ENCODE measurements around the gene RBM39. TPM values are rescaled to one million over a fixed set of nuclear protein-coding genes. Genes with fewer than 3 reads are reported as not detected.

The RBM39 gene
- polyA plus RNA-seq, 1 of the 3 experiments (the other 2 are of a cell fraction): 68.4 TPM

GRCh38 chr20:35664466-35665206 lies 77.4 kb downstream of the RBM39 start, which contains the start of the genes CPNE1 and RBM12:
TSS of gene CPNE1 (minus strand) at chr20:35664900. CDS start at chr20:35632923, 31,977 bp downstream.
TSS of gene RBM12 (minus strand) at chr20:35664900. CDS start at chr20:35655322, 9,578 bp downstream.
- H4K20me1 ChIP-seq (ENCODE audit: insufficient read depth): peaks cover 44% of the 10 kb centered on the region
- peaks cover 15 to 16% of the 10 kb centered on the region in 2 experiments for H3K36me3 ChIP-seq (replicated peaks in 1 of 2; ENCODE audit: control insufficient read depth in 1 of 2, insufficient read depth in 2 of 2, low read length in 1 of 2)
- no peaks in the 10 kb centered on the region for H3K27me3 ChIP-seq (ENCODE audit: insufficient read depth)
- ChIA-PET CTCF (interaction anchor here (0.9 to 2.2 kb wide), 4 partner anchors 16 to 326 kb away, joined by 4 to 15 read pairs (median 5); partner anchors contain the start of genes NFS1 and ROMO1), POLR2A (interaction anchor here (0.8 to 2.3 kb wide), 5 partner anchors 23 to 290 kb away, joined by 4 to 33 read pairs (median 5); partner anchors contain the start of genes CEP250, RBM39, SCAND1 and SPAG4)
- peak within 1 kb of the TSS; percentile 94 to 95 for H3K27ac ChIP-seq (ENCODE audit: low read depth in 2 of 2, low read length in 1 of 2)
- peak; percentile 98 for DNase-seq
- no peaks in the 10 kb centered on the region for H3K9me3 ChIP-seq
- peak within 1 kb of the TSS; percentile 97 for H3K4me2 ChIP-seq
- peak within 1 kb of the TSS; percentile 98 for H2AFZ ChIP-seq (ENCODE audit: low read depth)
- 1% methylated on average over 43 of the region's 61 CpGs for WGBS (ENCODE audit: low lambda C conversion rate)
- peaks cover 26% of the 10 kb centered on the region for H3F3A ChIP-seq (replicated peaks; ENCODE audit: insufficient read depth)
- H3K9me2 ChIP-seq: no peaks in the 10 kb centered on the region
- H3K79me2 ChIP-seq (ENCODE audit: insufficient read depth): peaks cover 52% of the 10 kb centered on the region
- H3K4me3 ChIP-seq (ENCODE audit: low read depth in 2 of 2, low read length in 1 of 2): peak within 1 kb of the TSS; percentile 78 to 83
- peaks cover 10 to 13% of the 10 kb centered on the region in 2 experiments; a peak in 2 of 4 replicates for H3K4me1 ChIP-seq (ENCODE audit: control insufficient read depth in 1 of 2, insufficient read depth in 2 of 2, low read depth in 1 of 2, low read length in 1 of 2)
- H3K9ac ChIP-seq: peak within 1 kb of the TSS; percentile 98
- peak; percentile 98 for TF ChIP-seq POLR2AphosphoS5 (IDR thresholded peaks at IDR 0.05; ENCODE audit: low read depth, low read length)
- TF ChIP-seq NRF1 (IDR thresholded peaks at IDR 0.05; ENCODE audit: low read depth, low read length): peak; percentile 86
- peak; percentile 75; the same call in 1 of the 2 replicates for TF ChIP-seq TEAD4 (IDR thresholded peaks at IDR 0.05; ENCODE audit: borderline replicate concordance, insufficient read depth)
- TF ChIP-seq CTCF (IDR thresholded peaks at IDR 0.05): no peak
- no peak for TF ChIP-seq JUND (IDR thresholded peaks at IDR 0.05)
- no peak for TF ChIP-seq ZBTB33 (IDR thresholded peaks at IDR 0.05; ENCODE audit: borderline replicate concordance, low read depth)
- no peak for TF ChIP-seq RFX5 (IDR thresholded peaks at IDR 0.05; ENCODE audit: low read length)
- TF ChIP-seq MAX (IDR thresholded peaks at IDR 0.05; ENCODE audit: low read depth): peak; percentile 94
- no peak for TF ChIP-seq USF2 (IDR thresholded peaks at IDR 0.05; ENCODE audit: borderline replicate concordance, low read depth, low read length)
- TF ChIP-seq IRF3 (IDR thresholded peaks at IDR 0.05; ENCODE audit: low read depth, low read length): no peak
- no peak for TF ChIP-seq EZH2phosphoT487 (IDR thresholded peaks at IDR 0.05; ENCODE audit: borderline replicate concordance, low read depth)
- TF ChIP-seq FOXJ3 (CRISPR knock-in tag; IDR thresholded peaks at IDR 0.05): no peak
- TF ChIP-seq REST (IDR thresholded peaks at IDR 0.05; ENCODE audit: low read depth, low read length): peak; percentile 42; the same call in 1 of the 2 replicates
- peak; percentile 27; the same call in 1 of the 2 replicates for TF ChIP-seq GABPA (IDR thresholded peaks at IDR 0.05; ENCODE audit: low read depth)
- no peak for TF ChIP-seq PBX3 (IDR thresholded peaks at IDR 0.05)
- TF ChIP-seq SMC3 (IDR thresholded peaks at IDR 0.05; ENCODE audit: low read depth, low read length): no peak
- TF ChIP-seq TCF12 (IDR thresholded peaks at IDR 0.05): no peak
- no peak for TF ChIP-seq MEF2A (IDR thresholded peaks at IDR 0.05; ENCODE audit: borderline replicate concordance, low read depth)
- peak; percentile 96 for TF ChIP-seq YY1 (IDR thresholded peaks at IDR 0.05; ENCODE audit: low read depth)
- TF ChIP-seq EP300 (IDR thresholded peaks at IDR 0.05; ENCODE audit: borderline replicate concordance in 1 of 2, low read depth in 1 of 2, low read length in 1 of 2): peak in 1 of 2 experiments; percentile 12; a peak in 1 of 4 replicates

All from SK-N-SH (cell line).